A549 (cell line): ENCODE data around the gene SLC35D2.

Experiments
- CTCF ChIP-seq: fragments of >200 bp; sonication (Bioruptor Twin); formaldehyde crosslinking; IDR thresholded peaks from 3 replicates; pipeline ENCODE4 v1.5.1; 2016
- MAX ChIP-seq: IDR thresholded peaks from 2 replicates; pipeline ENCODE4 v1.6.1; 2012
- RCOR1 ChIP-seq: fragments of 150-350 bp; IDR thresholded peaks from 2 replicates; pipeline ENCODE4 v1.6.1; 2014; ENCODE audit warnings: antibody characterized with exemption, low read length, low read depth

GRCh38 chr9:96348261-96348660 is 35.2 kb downstream of the SLC35D2 start:
- TF ChIP-seq MAX (no peak), RCOR1 (no peak), CTCF (no peak)
